ENCODE data around the gene ATP1A1.

Gene ATP1A1

DNA sequence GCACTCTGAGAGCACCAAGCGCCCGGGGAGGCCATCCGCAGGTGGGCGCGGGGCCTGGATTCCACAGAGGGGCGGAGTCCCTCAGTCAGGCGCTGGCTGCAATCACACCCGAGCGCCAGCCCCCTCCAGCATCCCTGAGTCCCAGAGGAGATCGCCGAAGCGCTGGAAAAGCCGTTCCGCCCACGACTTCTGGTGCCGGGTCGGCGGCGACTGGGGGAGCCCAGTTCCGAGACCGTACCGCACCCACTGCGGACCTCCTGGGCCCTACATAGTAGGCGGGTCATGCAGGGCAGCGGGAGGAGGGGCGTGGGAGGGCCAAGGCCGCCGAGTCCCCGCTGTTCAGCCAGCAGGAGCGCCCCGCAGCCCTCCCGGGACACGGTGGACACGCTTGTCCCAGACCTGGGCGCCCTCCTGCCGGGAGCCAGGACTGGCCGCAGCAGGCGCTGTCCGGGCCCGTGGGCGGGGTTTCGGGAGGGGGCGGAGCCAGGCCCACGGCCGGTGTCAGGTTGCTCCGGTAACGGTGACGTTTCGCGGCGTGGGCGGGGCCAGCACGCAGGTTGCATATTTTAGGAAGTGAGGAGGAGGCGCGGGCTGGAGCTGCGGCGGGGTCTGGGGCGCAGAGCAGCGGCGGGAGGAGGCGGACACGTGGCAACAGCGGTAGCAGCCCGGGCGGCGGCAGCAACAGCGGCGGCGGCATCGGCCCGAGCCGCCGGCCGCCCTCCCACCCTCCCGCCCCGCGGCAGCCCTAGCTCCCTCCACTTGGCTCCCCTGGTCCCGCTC lies at the start of gene ATP1A1:
TSS of gene ATP1A1 (plus strand) at position 594 of the 780 bp plus-strand sequence. CDS start 268 bp downstream, outside the sequence.
- DNase-seq (ENCODE audit: low spot score), result peak; percentile 96

DNA sequence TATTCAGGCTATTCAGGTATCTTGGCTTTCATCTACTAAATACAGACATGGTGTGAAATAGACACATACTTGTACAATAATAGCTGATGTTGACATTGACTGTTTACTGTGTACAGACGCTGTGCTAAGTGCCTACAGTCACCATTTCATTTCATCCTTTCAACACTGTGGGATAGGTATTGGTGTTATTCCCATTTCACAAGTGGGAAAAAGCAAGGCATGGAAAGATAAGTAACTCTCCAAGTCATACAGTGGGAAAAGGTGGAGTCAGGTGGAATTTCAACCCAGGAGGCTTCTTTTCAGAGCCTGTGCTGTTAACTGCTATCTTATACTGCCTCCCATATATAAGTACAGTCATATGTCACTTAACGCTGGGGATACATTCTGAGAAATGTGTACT lies 49.6 kb upstream of the ATP1A1 start:
- DNase-seq (ENCODE audit: low spot score), result no peak

DNA sequence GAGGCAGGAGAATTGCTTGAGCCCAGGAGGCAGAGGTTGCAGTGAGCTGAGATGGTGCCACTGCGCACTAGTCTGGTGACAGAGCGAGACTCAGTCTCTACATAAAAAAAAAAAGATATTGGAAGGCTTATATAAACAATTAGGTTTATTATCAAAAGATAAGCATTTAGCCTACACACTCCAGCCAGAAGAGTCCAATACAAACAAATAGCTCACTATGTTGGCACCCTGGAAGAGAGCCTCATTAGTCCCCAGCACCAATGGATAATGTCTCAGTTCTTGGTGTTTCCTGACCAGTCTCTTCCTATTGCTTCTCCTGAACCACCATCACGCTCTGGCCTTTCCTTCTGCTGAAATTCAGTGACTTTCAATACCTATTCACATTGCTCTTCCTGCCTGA lies 48.6 kb upstream of the ATP1A1 start:
- DNase-seq (ENCODE audit: low spot score), result no peak

DNA sequence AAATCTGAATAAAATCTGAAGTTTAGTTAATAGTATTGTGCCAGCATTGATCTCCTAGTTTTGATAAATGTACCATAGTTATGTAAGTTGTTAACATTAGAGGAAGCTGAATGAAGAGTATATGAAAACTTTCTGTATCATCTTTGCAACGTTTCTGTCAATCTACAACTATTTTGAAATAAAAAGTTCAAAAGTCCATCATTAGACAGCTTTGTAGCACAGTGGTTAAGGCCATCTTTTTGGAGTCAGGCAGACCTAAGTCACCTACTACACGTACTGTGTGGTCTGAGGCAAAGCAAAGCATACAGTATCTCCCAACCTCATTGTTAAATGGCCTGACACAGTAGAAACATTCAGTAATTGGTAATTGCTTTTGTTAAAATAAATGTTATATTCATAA lies 47.9 kb upstream of the ATP1A1 start:
- no peak for DNase-seq (ENCODE audit: low spot score)

DNA sequence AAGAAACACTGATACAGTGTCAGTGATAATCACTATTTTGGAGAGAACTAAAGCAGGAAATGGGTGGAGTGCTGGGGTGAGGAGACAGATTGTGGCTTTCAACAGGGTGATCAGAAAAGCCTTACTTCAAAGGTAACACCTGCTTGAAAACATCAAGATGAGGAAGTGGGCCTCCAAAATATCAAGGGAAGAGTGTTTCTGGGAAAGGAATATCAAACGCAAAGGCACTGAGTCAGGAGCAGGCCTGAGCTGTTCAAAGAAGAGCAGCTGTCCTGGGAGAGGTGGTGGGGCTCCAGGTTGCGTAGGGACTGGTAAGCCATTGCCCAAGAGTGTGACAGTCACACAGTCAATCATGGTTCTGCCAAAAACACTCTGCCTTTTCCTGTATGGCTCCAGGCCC lies 47.1 kb upstream of the ATP1A1 start:
- DNase-seq (ENCODE audit: low spot score), result no peak

DNA sequence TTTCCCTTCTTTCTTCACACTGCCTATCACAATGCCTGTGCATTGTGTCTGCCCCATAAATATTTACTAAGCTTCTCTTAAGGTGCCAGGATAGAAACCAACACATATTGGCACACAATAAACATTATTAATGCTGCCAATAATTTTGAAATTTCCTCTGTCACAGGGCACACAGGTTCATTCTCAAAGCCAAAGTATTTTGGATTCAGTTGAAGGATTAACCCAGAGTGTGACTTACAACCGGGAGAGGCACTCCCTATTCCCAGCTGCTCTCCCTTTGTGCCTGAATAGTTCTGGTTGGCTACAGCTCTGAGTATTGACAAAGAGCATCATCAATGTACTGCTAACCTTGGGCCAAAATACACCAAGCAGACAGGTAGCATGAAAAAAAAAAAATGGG lies 46.6 kb upstream of the ATP1A1 start:
- no peak for DNase-seq (ENCODE audit: low spot score)

DNA sequence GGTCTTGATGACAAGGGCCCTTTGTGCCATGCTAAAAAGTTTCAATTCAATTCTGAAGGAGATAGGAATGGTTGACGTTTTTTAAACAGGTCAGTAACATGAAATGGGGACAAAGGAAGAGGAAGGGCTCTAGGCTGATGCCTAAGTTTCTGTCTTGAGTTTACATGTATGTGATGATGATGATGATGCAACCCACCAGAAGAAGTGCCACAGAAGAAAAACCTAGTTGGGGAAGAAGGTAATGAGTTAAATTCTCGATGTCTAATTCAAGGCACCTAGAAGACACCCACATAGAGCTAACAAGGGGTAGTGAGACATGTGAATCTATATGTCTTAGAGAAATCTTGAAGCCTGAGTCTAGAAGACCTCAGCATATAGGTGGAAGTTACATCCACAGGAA lies 44.4 kb upstream of the ATP1A1 start:
- no peak for DNase-seq (ENCODE audit: low spot score)

DNA sequence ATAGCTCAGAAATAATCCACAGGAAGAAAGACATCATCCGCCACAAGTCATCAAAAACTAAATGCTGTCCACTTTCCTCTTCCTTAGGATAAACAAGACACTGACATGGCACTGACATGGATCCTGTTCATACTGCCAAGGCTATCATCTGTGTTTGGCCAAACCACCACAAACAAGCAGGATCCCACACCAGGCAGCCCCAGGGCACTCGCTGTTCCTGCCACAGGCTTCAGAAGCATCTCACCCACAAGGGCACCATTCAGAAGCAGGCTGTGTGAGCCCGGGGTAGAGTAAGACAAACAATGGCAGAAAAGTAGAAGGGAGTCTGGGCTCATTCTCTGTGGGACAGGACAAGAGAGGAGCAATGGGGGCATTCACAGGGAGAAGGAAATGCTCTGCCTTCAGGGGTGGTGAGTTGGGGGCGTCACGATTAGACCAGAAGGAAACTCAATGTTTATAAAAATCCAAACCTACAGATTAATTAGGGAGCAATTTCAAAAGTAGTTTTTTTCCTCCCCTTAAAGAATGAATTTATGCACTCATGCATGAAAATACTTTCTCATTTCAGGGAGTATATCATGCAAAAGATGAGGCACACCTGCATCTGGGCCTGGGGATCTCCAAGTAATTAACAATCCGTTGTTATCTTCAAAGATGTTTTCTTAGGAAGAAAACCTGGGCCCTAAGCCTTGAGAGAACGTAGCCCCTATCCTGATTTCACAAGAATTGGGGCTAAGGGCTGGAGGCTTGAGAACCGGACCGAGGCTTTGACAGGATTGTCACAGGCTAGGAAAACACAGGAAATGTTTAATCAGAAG lies 43.3 kb upstream of the ATP1A1 start:
- no peak for DNase-seq (ENCODE audit: low spot score)

DNA sequence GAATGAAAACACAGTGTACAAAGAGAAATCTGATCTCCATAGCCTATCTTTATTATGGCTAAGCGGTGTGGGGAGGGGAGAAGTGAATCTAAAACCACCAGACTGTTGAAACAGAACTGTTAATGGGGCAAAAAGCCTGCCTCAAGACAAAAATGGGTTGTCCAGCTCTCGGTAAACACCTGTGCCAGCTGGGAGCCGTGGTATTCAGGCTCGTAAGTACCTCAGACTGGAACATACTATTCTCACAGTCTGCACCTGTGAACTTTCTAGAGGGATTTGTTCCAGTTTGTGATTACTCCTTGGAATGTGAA lies 42.7 kb upstream of the ATP1A1 start:
- no peak for DNase-seq (ENCODE audit: low spot score)

DNA sequence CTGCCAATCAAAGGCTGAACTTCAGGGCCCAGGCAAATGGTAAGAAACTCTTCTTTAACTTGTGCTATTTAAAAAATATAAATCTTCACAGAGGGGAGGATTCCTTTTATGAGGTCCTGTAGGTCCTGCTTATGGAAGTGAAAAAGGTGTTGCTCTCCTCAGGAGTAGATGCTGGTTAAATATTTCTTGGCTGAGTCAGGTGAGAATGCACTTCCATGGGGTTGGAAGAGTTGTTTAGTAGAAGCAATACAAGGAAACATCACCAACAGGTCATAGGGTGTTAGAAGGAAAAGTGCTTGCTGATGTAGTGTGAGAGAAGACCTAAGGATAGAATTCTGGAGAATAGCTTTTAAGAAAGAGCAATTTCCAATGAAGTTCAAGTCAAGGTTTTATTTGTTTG lies 42.2 kb upstream of the ATP1A1 start:
- DNase-seq (ENCODE audit: low spot score), result no peak

DNA sequence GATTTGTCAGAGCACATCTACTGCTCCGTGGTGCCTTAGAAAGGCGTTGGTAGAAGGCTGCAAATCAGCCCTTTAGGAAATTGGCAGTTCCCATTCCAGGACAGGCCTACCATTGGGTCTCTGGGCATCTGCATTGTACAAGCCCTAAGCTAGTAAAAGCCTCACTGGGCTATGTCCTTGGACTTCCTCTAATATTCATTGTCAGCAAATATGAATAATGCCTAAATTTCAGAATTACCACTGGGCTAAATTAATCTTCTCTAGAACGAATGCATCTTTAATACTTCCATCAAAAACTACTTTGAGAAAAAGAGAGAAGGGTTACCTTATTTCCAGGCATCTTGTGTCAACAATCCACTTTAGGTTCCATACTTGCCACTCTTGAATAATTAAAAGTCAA lies 41.5 kb upstream of the ATP1A1 start:
- no peak for DNase-seq (ENCODE audit: low spot score)

DNA sequence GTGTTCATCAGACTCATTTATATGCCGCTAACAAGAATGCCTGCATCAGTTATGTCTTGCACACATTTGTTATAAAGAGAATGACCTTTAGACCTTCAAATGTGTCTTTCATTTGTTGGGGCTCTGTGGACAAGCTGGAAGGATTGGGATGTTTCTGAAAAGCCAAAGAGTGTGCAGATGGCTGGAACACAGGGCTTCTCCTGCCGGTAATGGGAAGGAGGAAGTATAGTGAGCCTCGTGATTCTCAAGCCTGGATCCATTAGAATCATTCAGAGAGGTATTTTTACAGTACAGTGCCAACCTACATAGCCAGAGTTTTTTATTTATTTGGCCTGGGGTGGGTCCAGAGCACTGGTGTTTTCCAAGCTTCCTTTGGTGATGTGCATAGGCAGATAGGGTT lies 40.6 kb upstream of the ATP1A1 start:
- DNase-seq (ENCODE audit: low spot score), result no peak

DNA sequence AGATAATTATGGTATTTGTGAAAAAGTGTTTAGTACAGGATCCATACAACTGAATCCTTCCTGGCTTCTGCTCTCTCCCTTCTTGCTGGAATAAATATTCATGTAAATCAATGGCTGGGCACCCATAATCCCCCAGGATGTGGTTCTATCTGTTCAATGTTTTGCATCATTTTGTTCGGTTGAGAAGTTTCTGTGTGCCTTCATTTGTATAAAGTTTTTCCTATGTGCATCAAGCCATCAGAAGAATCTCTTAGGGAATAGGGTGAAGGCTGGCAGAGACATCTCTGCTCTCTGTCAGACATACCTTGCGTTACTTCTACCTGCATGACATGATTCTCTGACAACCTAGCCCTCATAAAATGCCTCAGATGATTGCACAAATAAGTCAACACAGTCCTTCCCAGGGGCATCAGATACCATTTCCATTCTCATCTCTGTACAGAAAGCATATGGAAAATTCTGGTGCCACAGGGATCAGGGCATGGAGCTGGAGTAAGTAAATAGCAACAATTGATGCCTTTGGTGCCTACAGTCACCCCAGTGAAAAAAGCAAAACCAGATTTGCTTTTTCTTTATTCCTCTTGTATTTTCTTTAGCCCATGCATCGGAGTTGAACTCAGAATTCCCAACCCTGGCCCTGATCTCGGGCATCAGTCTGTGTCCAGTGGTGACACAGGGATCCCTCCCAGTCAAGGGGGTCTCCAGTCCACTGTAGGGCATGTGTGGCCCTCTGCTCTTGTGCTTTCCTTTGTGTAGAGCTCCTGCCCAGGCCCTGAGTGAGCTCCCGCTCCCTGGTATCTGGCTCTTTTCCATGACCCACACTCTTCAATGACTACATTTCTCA lies 39.7 kb upstream of the ATP1A1 start:
- DNase-seq (ENCODE audit: low spot score), result no peak

DNA sequence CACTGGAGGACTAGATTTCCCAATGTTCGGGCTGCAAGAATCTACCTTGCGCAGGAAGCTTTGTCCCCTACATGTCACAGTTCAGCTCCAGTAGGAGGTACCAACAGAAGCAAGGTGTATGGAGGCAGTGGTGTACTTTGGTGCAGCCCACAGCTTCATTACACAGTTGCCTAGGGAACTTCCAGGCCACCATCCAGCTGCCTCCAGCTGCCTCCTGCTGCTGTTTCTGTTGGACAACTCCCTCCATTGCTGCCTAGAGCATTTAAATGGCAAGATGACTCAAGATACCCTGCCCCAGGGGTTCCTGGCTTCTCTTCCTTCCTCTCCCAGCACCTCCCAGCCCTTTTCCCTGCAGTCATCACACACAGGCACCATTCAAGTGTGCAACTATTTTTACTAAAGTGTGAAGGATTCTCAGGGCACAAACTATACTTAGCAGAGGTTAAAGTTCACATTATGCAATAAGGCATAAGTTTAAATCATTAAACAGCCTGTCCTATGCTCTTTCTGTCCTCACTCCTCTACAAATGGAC lies 39.0 kb upstream of the ATP1A1 start:
- DNase-seq (ENCODE audit: low spot score), result no peak

DNA sequence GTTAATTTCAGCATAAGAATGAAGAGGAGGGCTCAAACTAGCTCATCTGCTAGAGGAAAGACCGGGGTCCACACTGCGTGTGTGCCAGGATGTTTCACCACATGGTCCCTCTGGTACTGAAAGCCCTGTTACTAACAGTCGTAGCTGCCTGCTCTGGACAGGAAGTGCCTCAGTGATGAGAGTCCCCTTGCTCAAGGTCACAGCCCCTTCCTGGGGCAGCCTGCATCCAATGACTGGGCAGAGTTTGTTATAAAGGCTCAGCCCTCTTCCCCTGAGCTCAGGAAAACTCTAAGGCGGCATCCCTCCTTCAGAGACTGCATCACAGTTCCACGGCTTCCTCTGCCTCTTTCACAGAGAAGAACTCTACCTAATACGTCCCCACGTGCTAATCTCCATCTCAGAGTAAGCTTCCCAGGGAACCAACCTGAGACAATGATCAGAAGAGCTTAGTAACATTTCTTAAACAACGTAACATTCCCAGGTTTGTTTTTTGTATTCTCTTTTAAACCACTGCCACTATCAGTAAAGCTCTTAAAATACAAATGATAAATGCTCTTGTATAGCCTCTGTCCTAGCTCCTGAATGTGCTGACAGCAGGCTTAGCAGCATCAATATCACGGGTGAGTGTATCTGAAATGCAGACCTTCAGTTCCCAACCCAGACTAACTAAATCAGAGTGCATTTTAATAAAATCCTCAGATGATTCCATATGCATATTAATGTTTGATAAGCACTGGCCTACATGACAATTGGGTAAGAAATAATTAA lies 38.0 kb upstream of the ATP1A1 start:
- DNase-seq (ENCODE audit: low spot score), result no peak

DNA sequence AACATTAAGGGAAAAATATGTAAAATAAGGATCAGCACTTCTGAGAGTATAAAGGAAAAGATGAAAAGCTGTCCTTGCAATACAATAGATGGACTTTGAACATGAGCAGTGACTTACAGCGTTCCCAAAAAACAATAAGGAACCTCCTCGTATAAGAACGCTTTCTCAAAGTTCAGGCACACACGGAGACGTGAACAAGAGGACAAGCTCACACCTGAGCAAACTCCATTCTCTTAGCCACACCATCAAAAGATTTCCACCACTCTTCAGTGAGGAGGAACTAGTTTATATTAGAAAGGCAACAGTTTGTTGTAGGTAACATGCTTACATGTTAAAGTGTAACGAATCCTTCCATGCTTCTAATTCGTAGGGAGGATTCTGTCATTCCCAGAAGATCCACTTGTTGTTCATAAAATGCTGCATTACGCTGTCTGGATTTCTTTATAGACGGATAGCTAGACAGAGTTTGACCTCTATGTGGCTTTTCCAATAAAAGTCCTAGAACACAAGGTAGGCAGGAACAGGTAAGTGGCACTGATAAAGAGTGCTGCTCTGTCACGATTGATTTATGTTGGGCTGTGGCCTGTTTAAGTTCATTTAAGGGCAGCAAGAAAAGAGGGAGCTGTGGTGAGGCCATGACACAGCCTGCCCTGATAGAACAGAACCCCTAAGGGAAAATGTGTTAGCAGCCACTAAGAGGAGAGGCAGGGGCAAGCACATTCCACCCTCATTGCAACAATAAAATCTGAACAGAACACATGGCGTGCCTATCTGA lies 37.0 kb upstream of the ATP1A1 start:
- no peak for DNase-seq (ENCODE audit: low spot score)

DNA sequence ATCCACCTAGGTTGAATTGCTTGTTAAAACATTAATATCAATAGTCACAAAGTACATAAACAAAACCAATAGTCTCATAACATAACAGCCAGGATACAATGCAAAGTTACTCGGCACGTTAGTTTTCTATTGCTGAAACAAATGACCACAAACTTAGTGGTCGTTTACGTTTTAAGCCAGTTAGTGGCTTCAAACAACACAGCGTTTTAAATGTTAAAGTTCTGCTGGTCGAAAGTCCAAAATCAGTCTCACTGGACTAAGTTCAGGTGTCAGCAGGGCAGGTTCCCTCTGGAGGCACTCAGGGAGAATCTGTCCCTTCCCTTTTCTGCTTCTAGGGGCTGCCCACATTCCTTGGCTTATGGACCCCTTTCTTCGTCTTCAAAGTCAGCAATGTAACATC lies 35.6 kb upstream of the ATP1A1 start:
- DNase-seq (ENCODE audit: low spot score), result no peak

DNA sequence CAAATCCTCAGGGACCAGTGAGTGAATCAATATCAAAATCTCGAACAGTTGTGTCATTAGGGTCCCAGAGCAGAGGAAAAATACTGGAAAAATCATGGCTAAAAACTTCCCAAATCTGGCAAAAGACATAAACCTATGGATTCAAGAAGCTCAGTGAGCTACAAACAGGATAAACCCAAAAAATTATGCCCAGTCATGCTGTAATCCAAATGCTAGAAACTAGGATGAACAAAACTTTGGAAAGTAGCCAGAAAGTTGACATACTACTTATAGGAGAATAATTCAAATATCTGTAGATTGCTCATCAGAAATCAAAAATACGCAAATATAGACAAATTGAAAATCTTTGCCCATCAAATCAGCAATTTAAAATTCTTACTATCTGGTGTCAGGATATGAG lies 34.6 kb upstream of the ATP1A1 start:
- DNase-seq (ENCODE audit: low spot score), result no peak

DNA sequence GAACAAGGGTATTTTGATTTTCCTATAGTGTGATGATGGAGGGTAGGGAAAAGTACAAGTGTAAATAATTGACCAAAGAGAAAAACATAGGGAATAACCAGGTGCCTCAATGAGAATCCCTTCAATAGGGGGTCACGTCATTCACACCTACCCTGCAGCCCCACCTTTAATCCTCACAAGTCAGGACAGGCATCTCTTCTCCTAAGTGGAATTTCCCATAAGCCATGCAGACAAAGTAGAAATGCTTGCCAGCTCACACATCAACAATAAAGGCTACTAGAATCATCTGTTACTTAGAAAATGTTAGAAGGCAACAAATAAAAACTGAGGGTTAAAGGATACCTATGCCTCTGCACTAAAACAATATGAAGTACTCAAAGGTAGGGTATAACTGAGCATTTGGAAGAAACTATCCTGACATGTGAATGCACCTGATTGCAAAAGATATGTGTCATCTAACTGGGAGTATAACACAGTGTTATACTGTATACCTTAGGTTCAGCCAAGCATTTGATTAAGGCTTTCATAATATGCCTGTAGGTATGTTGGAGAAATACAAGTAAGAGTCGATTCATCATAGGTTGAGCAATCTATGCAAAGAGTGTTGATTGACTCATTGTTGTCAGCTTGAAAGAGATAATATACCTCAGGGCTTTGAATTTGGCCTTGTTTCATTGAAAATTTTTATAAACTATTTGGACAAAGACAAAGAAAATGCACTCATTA lies 32.4 kb upstream of the ATP1A1 start:
- DNase-seq (ENCODE audit: low spot score), result no peak

DNA sequence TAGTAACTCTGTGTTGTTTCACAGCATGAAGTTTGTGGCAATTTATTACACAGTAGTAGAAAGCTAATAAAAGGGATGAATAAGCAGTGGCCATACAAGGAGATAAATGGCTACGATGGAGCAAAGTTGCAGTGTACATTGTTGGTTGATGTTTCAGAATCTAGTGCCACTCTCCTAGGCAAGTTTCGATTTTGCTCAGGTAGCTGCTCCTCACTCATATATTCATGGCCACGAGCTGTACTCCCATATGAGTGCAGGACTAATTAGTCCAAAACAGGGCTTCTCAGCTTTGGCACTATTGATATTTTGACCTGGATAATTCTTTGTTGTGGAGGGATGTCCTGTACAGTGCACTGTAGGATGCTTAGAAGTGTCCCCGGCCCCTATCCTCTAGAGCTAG lies 30.0 kb upstream of the ATP1A1 start:
- DNase-seq (ENCODE audit: low spot score), result no peak
